H9 (cell line): ENCODE results near the gene NSMF. TPM values are rescaled to one million over a fixed set of nuclear protein-coding genes. Genes with fewer than 3 reads are reported as not detected.

Experiments
- DNase-seq: peaks from one replicate; pipeline ENCODE4 v3.0.0-alpha.2; 2017
- H2AFZ ChIP-seq: one replicate; pipeline ENCODE4 v1.6.1; 2013; ENCODE audit warnings: mild to moderate bottlenecking, low read length, control low read depth, moderate library complexity
- H2AK5ac ChIP-seq: 2 replicates; pipeline ENCODE4 v1.6.1; 2013; ENCODE audit warnings: low read length, control low read depth, mixed read lengths; ENCODE audit not compliant: insufficient read length
- H2BK120ac ChIP-seq: one replicate; pipeline ENCODE4 v1.6.1; 2013; ENCODE audit warnings: low read depth, mild to moderate bottlenecking, low read length, control low read depth, inconsistent platforms; ENCODE audit not compliant: poor library complexity, severe bottlenecking
- H2BK12ac ChIP-seq: 2 replicates; pipeline ENCODE4 v1.6.1; 2013; ENCODE audit warnings: low read length, control low read depth, mixed read lengths, low read depth; ENCODE audit not compliant: insufficient read length
- H2BK15ac ChIP-seq: 2 replicates; pipeline ENCODE4 v1.6.1; 2013; ENCODE audit warnings: low read depth, low read length, control low read depth
- H2BK20ac ChIP-seq: one replicate; pipeline ENCODE4 v1.6.1; 2013; ENCODE audit warnings: low read depth, mild to moderate bottlenecking, low read length, control low read depth, inconsistent platforms; ENCODE audit not compliant: poor library complexity, severe bottlenecking
- H2BK5ac ChIP-seq: 2 replicates; pipeline ENCODE4 v1.6.1; 2013; ENCODE audit warnings: low read length, control low read depth, mixed read lengths; ENCODE audit not compliant: insufficient read length
- H3K14ac ChIP-seq: 2 replicates; pipeline ENCODE4 v1.6.1; 2013; ENCODE audit warnings: low read length, control low read depth; ENCODE audit not compliant: insufficient read depth
- H3K18ac ChIP-seq: 2 replicates; pipeline ENCODE4 v1.6.1; 2013; ENCODE audit warnings: low read depth, mild to moderate bottlenecking, mixed read lengths, low read length, control low read depth; ENCODE audit not compliant: insufficient read length
- H3K23ac ChIP-seq: 2 replicates; pipeline ENCODE4 v1.6.1; 2013; ENCODE audit warnings: low read length, control low read depth, mixed read lengths, low read depth; ENCODE audit not compliant: insufficient read length
- H3K23me2 ChIP-seq: 2 replicates; pipeline ENCODE4 v1.6.1; 2013; ENCODE audit warnings: low read depth, mild to moderate bottlenecking, mixed read lengths, low read length, control low read depth; ENCODE audit not compliant: insufficient read length, poor library complexity, severe bottlenecking
- H3K27ac ChIP-seq: 2 replicates; pipeline ENCODE4 v1.5.1; 2013; ENCODE audit warnings: low read length, control low read depth, mixed read lengths, low read depth; ENCODE audit not compliant: insufficient read length
- H3K27me3 ChIP-seq: 2 replicates; pipeline ENCODE4 v1.6.1; 2013; ENCODE audit warnings: low read length, control low read depth, inconsistent platforms; ENCODE audit not compliant: insufficient read depth
- H3K4ac ChIP-seq: 2 replicates; pipeline ENCODE4 v1.6.1; 2013; ENCODE audit warnings: low read depth, mild to moderate bottlenecking, control low read depth, inconsistent platforms, low read length, moderate library complexity
- H3K4me1 ChIP-seq: 2 replicates; pipeline ENCODE4 v1.6.1; 2013; ENCODE audit warnings: low read length, control low read depth, inconsistent platforms; ENCODE audit not compliant: insufficient read depth
- H3K4me2 ChIP-seq: 2 replicates; pipeline ENCODE4 v1.6.1; 2013; ENCODE audit warnings: low read length, control low read depth, mixed read lengths; ENCODE audit not compliant: insufficient read length, insufficient read depth
- H3K56ac ChIP-seq: 2 replicates; pipeline ENCODE4 v1.6.1; 2013; ENCODE audit warnings: low read depth, mild to moderate bottlenecking, mixed read lengths, low read length, control low read depth; ENCODE audit not compliant: insufficient read length
- H3K79me1 ChIP-seq: 2 replicates; pipeline ENCODE4 v1.6.1; 2013; ENCODE audit warnings: low read depth, mild to moderate bottlenecking, moderate library complexity, low read length, control low read depth, inconsistent platforms; ENCODE audit not compliant: insufficient read depth, poor library complexity, severe bottlenecking
- H3K79me2 ChIP-seq: 2 replicates; pipeline ENCODE4 v1.6.1; 2013; ENCODE audit warnings: low read length, control low read depth, inconsistent platforms; ENCODE audit not compliant: insufficient read depth
- H3K9ac ChIP-seq: 2 replicates; pipeline ENCODE4 v1.6.1; 2013; ENCODE audit warnings: low read length, control low read depth, mixed read lengths; ENCODE audit not compliant: insufficient read length; ENCODE audit errors: extremely low read depth
- H3K9me3 ChIP-seq: one replicate; pipeline ENCODE4 v1.6.1; 2013; ENCODE audit warnings: low read depth, low read length, inconsistent platforms; ENCODE audit not compliant: control insufficient read depth
- H3T11ph ChIP-seq: one replicate; pipeline ENCODE4 v1.6.1; 2013; ENCODE audit warnings: mild to moderate bottlenecking, low read length, control low read depth, inconsistent platforms
- H4K20me1 ChIP-seq: one replicate; pipeline ENCODE4 v1.6.1; 2013; ENCODE audit not compliant: control insufficient read depth, insufficient read length, insufficient read depth
- H4K5ac ChIP-seq: 2 replicates; pipeline ENCODE4 v1.6.1; 2013; ENCODE audit warnings: low read depth, mild to moderate bottlenecking, mixed read lengths, low read length, control low read depth; ENCODE audit not compliant: insufficient read length
- H4K8ac ChIP-seq: replicated peaks from 2 replicates; pipeline ENCODE4 v1.6.1; 2013; ENCODE audit warnings: low read length, control low read depth, mixed read lengths, low read depth; ENCODE audit not compliant: insufficient read length
- H4K91ac ChIP-seq: 2 replicates; pipeline ENCODE4 v1.6.1; 2013; ENCODE audit warnings: low read depth, mild to moderate bottlenecking, moderate library complexity, mixed read lengths, low read length, control low read depth; ENCODE audit not compliant: insufficient read length
- H3K27ac Mint-ChIP-seq, 3 experiments: 2 replicates in 2 of 3; 3 replicates in 1 of 3; pipeline ENCODE4 v1.8.0; 2020 to 2021; ENCODE audit warnings: mixed read lengths in 3 of 3, mild to moderate bottlenecking in 1 of 3, moderate library complexity in 1 of 3
- H3K27me3 Mint-ChIP-seq: 2 replicates; pipeline ENCODE4 v1.8.0; 2021; ENCODE audit warnings: low read depth, mild to moderate bottlenecking, moderate library complexity, mixed read lengths
- H3K36me3 Mint-ChIP-seq, 3 experiments: 2 replicates in 2 of 3; 3 replicates in 1 of 3; pipeline ENCODE4 v1.8.0; 2020 to 2021; ENCODE audit warnings: low read depth in 3 of 3, mixed read lengths in 3 of 3; ENCODE audit not compliant: insufficient read depth in 1 of 3
- H3K4me1 Mint-ChIP-seq, 2 experiments: 2 replicates each; pipeline ENCODE4 v1.8.0; 2020; ENCODE audit warnings: mixed read lengths in 2 of 2
- H3K4me3 Mint-ChIP-seq, 2 experiments: 2 replicates in 1 of 2; 3 replicates in 1 of 2; pipeline ENCODE4 v1.8.0; 2020 to 2021; ENCODE audit warnings: mild to moderate bottlenecking in 2 of 2, mixed read lengths in 2 of 2, moderate library complexity in 1 of 2
- H3K9me3 Mint-ChIP-seq, 2 experiments: 2 replicates in 1 of 2; 3 replicates in 1 of 2; pipeline ENCODE4 v1.8.0; 2020; ENCODE audit warnings: mild to moderate bottlenecking in 2 of 2, mixed read lengths in 2 of 2, moderate library complexity in 1 of 2
- CTCF ChIP-seq: fragments of 200-600 bp; sonication (generic); conservative IDR thresholded peaks from 3 replicates; pipeline ENCODE4 v1.8.0; 2021; ENCODE audit warnings: antibody characterized with exemption, mild to moderate bottlenecking
- WGBS: extraction: QIAGEN DNeasy Blood & Tissue Kit; methylation state at CpG from one replicate; pipeline ENCODE4 v1.1.7; 2013; ENCODE audit warnings: missing lambda C conversion rate, low lambda C conversion rate, mixed read lengths; ENCODE audit not compliant: insufficient read length; ENCODE audit errors: extremely low coverage; 5-methylcytosine and 5-hydroxymethylcytosine counted together
- total RNA-seq: library from RNA; stranded (reverse); gene quantifications from 2 replicates; pipeline ENCODE4 v1.2.1, GENCODE V29; 2021

Gene NSMF
- total RNA-seq, 1 experiment from 2014 or later = 46.3 TPM

GRCh38 chr9:137455359-137455991 is 3.7 kb downstream of the NSMF start:
- Histone ChIP-seq H2BK12ac (no peak overlapping the region), H2BK120ac (no peak overlapping the region), H3K9me3 (no peaks in the 10 kb centered on the region), H3K14ac (no peak overlapping the region), H3K23ac (no peak overlapping the region), H2BK20ac (no peak overlapping the region), H3K79me2 (no peaks in the 10 kb centered on the region), H4K8ac (no peak overlapping the region), H3K4me2 (no peak overlapping the region), H3K9ac (no peak overlapping the region), H2BK15ac (no peak overlapping the region), H2AK5ac (no peak overlapping the region), H4K5ac (no peak overlapping the region), H3K27ac (no peak overlapping the region), H4K20me1 (peaks cover 3% of the 10 kb centered on the region), H2AFZ (no peak overlapping the region), H3K18ac (no peak overlapping the region), H4K91ac (no peak overlapping the region), H3K4me1 (no peaks in the 10 kb centered on the region), H2BK5ac (no peak overlapping the region), H3T11ph (no peak overlapping the region), H3K79me1 (no peaks in the 10 kb centered on the region), H3K27me3 (no peaks in the 10 kb centered on the region), H3K56ac (no peak overlapping the region), H3K4ac (no peak overlapping the region), H3K23me2 (peaks cover 4% of the 10 kb centered on the region)
- Mint-ChIP-seq H3K9me3 (no peaks in the 10 kb centered on the region), H3K36me3 (peaks cover 0 to 24% (median 15%) of the 10 kb centered on the region in 3 experiments; a peak in 5 of 7 replicates), H3K4me3 (no peak overlapping the region), H3K27ac (no peak overlapping the region), H3K27me3 (peaks cover 7% of the 10 kb centered on the region), H3K4me1 (peaks cover 5 to 16% of the 10 kb centered on the region in 2 experiments; a peak in 3 of 4 replicates)
- no CpG with 5 or more reads among the region's 18 CpGs for WGBS
- no peak for TF ChIP-seq CTCF
- DNase-seq = no peak
